NK-92 (cell line): ENCODE measurements around the gene PRODH2.
"Not testable (repeated sequence)": the region's sequence is repeated elsewhere in the genome, so short reads cannot be mapped to it uniquely, and the experiment has no call there.

Experiments
- DNase-seq: peaks from one replicate; lab custom pipeline; 2025; ENCODE audit not compliant: unreplicated experiment; lab: John Stamatoyannopoulos, UW

The PRODH2 gene

DNA sequence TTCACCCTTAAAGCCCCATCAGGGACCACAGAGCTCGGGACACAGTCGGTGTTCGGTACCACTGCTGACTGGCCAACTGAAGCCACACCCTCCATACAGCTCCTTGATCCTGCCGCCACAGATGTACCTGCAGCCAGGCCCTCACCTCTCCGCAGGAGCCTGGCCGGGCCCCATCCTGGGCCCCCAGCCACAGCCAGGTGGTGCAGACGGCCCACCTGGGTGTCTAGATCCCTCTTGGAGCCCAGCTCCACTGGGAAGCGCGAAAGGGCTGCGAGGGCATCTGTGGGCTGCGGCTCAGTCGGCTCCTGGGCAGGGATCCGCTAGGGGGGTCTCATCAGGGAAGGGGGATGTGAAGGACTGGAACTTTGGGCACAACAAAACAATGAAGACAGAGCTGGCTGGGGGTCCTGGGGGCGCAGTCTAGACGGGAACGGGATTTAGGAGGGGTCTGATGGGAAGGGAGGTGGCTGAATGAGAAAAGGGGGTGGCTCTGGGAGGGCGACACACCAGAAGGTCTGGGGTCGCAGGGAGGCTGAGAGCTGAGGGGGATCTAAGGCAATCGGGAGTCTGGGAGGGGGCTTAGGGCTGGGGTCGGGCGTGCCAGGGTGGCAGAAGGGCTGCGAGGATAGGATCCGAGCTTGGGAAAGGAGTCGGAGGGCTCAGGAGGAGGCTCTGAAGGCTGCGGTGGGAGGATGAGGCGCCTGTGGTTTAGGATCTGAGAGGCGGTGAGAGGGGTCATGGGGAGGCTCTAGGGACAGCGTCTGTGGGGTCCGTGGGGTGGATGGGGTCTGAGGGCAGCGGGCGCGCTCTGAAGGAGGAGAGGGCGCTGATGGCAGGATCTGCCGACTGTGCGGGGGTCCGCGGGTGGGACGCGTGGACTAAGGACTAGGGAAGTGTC is 15.8 kb downstream of the PRODH2 start:
- DNase-seq = no peak

DNA sequence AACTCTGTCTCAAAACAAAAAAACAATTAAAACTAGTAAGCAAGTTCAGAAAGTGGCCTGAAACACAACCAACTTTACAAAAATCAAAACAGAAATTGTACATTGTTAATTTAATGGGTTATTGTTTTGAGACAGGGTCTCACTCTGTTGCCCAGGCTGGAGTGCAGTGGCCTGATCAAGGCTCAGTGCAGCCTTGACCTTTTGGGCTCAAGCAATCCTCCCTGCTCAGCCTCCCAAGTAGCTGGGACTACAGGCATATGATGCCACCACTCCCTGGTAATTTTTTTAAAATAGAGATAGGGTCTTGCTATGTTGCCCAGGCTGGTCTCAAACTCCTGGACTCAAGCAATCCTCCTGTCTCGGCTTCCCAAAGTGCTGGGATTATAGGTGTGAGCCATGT is 17.1 kb downstream of the PRODH2 start:
- not testable (repeated sequence) for DNase-seq

DNA sequence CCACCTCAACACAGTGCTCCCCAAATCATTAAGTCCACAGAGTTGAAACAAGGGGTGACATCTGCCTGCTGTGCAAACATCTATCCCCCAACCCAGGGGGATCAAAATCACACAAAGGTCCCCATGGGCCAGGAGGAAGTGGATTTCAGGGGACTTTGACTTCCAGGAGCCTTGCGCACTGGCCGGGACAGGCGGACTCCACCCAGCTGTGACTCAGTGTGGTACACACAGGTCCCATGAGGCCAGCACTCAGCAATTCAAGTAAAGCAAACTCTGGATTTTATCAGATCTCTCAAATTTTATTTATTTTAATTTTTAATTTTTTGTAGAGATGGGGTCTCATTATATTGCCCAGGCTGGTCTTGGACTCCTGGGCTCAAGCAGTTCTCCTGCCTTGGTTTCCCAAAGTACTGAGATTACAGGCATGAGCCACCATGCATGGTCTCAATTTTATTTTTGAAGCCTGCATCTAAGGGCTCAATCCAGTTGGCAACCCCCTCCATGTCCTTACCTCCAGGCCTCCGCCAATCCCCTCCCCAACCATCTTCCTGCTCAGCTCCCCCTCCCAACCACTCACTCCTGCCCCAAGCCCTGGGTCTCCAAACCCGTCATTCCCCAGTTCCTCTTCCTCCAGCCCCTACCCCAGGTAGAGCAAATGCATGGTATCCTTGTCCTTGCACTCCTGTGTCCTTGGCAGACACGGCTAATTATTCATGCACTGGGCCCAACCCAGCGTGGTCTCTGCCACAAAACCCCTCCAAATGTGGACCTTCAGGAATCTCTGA is 19.1 kb downstream of the PRODH2 start:
- no peak for DNase-seq

DNA sequence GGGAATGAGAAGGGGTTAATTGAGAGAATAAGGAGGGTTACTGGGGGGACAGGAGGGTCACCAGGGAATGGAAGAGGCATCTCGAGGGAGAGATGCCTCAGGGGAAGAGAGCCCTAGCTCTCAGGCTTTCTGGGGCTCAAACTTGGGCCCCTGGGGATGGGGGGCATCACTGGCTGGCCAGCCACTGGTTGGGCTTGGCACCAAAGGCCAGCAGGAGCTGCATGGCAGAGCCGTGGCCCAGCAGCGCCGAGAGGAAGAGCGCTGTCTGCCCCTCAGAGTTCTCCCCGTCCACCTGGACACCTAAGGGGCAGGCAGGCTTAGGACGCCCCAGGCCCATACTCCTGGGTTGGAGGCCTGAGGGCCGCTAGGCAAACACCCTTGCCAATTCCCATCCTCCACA is 19.8 kb downstream of the PRODH2 start:
- no peak for DNase-seq

DNA sequence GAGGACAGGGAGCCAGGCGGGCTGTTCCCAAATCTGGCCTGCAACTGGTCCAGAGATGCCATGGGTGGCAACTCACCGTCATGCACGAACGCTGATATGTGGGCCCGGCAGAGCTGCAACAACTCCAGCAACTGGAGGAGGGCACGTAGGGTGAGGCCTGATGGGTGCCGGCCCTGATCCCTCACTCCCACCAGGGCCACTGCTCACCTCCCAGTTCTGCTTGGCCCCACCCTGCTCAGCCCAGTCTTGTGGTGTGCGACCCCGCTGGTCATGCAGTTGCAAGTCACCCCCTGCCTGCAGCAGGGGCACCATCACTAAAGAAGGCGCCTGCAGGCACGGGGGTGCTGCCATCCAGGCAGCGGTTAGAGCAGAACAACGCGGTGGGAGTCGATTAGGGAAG is 20.3 kb downstream of the PRODH2 start:
- DNase-seq = no peak

DNA sequence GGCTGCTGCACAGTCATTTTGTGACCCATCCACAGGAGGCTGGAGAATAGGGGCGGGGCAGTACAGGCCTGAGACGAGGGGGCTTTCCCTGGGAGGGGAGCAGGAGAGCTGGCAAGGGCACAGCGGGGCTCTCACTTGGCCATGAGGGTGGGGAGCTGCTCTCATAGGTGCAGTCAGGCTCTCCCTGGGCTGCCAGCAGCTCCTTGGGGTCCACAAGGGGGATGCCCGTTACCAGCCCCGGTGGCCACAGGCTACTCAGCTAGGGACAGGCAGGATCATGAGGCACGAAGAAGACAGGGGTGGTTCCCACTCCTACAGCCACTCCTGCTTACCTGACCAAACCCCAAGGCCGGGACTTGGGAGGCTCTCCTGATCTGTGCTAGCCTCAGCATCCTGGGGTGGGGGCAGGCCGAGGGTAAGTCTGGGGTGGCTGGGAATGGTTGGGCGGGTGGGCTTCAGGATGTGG is 20.8 kb downstream of the PRODH2 start:
- DNase-seq = no peak

DNA sequence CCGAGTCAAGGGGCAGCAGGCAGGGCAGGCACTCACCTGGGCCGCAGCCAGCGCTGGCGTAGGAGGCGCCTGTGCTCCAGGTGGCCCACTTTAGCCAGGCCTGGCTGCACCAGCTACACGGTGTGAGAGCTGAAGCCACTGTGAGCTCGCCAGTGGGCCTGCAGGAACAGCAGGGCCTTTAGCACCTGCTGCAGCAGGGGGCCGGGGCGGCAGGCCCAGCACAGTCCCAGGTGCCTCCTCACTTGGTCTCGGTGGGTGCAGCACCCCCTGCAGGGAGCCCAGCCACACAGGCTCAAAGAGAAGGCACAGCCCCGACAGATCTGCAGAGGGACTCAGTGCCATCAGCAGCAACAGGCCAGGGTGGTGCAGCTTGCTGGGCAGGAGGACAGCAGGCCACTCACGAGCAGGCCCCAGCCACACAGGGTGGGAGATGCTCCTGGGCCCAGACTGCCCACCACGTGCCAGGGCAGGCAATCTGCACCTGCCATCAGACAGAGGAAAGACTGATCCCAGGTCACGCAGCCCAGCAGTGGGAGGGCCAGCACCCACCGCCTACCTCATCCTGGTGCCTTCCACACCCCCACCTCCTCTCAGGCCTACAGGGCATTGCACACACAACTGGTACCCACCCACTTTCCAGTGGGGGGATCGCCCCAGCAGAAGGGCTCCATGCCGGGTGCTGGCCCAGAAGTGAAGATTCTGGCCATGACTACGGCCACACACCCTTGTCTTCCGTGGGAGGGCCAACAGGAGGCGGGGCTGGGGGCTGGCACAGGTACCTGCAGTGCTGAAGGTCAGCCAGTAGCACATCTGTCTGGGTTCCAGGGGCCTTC is 21.4 kb downstream of the PRODH2 start:
- no peak for DNase-seq

DNA sequence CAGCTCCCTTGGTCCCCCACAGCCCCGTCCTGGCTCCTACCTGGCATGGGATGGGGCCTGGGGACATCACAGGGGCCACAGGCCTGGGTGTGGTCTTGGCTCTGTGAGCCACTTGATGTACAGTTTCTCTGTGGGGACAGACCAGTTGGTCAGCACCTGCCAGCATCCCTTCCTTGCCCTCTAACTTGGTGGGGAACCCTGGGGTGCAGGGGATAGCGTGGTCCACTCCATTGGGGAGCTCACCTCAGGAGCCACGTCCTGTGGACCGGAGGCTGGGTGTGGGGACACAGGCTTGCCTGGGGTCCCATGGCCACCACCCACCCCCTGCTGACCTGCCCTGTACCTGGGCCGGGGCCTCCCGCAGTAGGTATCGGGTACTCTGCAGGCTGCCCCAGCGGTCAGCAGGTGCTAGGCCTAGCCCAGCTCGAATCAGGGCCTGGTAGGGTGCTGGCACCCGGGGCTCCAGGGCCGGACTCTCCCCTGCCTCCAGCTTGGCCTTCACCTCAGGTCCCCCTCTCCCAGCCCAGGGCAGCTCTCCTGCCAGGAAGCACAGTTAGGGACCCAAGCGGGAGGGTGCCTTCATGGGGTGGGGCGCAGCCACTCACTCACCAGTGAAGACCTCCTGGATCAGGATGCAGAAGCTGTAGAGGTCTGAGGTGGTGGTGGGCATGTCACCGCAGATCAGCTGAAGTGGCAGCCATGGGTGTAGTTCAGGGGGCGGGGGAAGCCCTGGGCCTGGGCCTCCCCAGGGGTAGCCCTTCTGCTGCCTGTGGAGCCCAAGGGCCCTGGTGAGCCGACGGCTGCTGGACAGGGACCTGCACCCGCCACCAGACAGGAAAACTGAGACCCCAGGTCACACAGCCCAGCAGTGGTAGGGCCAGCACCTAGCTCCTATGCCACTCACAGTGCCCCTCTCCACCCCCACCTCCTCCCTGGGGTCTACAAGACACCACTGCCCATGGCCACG is 22.4 kb downstream of the PRODH2 start:
- DNase-seq = no peak

DNA sequence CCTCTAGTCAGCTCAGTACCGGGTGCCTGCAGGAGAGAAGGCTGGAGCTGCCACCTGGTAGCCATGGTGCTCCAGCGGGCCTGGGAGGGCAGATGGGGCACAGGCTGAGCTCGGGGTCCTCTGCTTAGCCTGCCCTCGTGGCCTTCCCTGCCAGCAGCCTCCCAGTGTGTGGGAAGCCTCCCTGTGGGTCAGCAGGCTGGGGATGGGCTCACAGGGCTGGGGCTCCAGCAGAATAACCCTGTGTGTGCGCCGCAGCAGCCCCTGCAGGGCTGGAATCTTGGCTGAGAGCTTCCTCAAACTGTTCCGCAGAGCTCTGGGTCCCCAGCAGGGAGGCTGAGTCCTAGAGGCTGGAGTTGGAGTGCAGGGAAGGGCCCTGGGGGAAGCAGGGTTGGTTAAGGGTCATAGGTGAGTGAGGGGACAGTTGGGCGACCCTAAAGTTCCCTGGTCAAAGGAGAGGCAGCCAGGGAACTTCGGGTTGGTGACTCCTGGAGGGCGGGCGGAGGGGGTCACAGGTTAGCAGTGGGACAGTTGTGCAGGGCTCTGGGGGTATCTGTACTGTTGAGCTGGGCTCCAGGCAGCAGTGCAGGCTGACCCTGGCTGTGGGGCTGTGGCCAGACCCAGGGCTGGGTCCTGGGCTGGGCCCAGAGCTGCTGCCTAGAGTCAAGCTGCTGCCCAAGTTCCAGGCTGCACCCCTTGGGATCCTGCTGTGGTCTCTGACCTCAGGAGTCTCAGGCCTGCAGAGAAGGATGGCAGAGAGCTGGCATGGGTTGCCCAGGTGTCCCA is 23.3 kb downstream of the PRODH2 start:
- DNase-seq = no peak

DNA sequence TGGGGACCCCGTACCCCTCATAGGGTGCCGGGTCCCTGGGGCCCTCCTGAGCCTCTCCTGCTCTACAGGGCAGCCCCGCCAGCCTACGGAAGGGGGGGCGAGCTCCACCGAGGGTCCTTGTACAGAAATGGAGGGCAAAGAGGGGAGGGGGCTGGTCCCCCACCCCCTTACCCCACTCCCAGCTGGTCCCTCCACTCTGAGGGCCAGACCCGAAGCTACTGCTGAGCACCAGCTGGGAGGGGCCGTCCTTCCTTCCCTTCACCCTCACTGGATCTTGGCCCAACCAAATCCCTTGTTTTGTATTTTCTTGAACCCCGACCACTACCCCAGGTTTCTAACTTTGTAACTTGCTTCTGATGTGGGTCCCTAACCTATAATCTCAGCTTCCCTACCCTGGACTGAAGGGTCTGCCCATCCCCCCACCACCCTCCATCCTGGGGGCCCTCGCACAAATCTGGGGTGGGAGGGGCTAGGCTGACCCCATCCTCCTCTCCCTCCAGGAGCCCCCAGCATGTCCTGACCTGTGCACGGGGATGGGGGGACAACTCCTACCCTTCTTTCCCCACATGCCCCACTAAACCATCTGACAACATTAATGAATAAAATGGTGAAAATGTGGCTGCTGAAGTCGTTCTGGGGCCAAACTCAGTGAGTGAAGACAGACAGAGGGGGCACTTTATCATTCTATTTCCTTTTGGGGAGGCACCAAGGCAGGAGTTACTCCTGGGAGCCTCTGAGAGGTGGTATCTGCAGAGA is 24.3 kb downstream of the PRODH2 start:
- DNase-seq = no peak

DNA sequence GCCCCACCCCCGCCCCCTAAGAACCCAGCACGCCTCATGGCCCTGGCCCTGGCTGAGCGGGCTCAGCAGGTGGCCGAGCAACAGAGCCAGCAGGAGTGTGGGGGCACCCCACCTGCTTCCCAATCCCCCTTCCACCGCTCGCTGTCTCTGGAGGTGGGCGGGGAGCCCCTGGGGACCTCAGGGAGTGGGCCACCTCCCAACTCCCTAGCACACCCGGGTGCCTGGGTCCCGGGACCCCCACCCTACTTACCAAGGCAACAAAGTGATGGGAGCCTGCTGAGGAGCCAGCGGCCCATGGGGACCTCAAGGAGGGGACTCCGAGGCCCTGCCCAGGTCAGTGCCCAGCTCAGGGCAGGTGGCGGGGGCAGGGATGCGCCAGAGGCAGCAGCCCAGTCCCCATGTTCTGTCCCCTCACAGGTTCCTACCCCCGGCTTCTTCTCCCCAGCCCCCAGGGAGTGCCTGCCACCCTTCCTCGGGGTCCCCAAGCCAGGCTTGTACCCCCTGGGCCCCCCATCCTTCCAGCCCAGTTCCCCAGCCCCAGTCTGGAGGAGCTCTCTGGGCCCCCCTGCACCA is 25.3 kb downstream of the PRODH2 start:
- DNase-seq = no peak

DNA sequence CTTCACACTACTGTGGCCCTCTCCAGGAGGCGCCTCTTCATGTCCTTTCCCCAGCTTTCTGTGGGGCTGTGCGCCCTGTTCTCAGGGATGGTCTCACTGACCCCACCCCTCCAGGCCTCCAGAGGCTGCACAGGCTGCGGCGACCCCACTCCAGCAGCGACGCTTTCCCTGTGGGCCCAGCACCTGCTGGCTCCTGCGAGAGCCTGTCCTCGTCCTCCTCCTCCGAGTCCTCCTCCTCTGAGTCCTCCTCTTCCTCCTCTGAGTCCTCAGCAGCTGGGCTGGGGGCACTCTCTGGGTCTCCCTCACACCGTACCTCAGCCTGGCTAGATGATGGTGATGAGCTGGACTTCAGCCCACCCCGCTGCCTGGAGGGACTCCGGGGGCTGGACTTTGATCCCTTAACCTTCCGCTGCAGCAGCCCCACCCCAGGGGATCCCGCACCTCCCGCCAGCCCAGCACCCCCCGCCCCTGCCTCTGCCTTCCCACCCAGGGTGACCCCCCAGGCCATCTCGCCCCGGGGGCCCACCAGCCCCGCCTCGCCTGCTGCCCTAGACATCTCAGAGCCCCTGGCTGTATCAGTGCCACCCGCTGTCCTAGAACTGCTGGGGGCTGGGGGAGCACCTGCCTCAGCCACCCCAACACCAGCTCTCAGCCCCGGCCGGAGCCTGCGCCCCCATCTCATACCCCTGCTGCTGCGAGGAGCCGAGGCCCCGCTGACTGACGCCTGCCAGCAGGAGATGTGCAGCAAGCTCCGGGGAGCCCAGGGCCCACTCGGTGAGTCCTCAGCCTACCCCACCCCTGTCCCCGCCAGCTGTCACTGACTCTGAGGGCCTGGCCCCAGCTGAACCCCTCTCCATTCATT is 26.1 kb downstream of the PRODH2 start:
- no peak for DNase-seq

DNA sequence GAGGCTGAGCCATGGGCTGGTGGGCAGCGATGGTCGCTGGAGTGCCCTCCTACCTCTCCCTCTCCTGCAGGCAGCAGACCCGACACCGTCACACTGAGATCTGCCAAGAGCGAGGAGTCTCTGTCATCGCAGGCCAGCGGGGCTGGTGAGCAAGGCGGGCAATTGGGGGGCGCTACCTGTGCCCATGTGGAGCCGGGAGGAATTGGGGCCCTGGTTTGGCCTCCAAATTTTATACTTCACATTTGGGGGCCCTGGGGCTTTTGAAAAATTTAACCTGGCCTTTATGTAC is 27.4 kb downstream of the PRODH2 start:
- no peak for DNase-seq

DNA sequence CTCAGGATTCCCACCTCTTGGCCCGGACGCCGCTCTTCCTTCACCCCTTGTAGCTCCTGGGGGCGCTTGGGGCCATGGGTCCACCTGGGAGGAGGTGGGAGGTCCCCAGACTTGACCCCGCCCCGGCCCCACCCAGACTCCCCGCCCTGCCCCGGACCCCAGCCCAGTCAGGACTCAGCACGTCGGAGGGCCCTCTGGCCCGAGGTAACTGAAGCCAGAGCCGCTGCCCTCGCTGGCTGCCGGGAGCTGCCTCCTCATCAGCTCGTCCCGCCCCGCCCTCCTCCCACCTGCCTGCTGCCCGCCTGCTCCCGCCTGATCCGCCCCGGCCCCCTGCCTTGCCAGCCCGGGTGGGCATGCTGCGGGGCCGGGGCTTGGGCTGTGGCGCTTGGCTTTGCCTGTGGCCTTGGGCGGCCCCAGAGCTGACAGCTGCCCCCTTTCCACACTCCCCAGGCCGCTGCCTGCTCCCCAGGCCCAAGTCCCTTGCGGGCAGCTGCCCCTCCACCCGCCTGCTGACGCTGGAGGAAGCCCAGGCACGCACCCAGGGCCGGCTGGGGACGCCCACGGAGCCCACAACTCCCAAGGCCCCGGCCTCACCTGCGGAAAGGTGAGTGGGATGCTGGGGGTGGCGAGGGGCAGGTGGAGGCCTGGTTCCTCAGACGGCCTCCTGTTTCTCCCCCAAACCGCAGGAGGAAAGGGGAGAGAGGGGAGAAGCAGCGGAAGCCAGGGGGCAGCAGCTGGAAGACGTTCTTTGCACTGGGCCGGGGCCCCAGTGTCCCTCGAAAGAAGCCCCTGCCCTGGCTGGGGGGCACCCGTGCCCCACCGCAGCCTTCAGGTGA is 27.9 kb downstream of the PRODH2 start:
- no peak for DNase-seq

DNA sequence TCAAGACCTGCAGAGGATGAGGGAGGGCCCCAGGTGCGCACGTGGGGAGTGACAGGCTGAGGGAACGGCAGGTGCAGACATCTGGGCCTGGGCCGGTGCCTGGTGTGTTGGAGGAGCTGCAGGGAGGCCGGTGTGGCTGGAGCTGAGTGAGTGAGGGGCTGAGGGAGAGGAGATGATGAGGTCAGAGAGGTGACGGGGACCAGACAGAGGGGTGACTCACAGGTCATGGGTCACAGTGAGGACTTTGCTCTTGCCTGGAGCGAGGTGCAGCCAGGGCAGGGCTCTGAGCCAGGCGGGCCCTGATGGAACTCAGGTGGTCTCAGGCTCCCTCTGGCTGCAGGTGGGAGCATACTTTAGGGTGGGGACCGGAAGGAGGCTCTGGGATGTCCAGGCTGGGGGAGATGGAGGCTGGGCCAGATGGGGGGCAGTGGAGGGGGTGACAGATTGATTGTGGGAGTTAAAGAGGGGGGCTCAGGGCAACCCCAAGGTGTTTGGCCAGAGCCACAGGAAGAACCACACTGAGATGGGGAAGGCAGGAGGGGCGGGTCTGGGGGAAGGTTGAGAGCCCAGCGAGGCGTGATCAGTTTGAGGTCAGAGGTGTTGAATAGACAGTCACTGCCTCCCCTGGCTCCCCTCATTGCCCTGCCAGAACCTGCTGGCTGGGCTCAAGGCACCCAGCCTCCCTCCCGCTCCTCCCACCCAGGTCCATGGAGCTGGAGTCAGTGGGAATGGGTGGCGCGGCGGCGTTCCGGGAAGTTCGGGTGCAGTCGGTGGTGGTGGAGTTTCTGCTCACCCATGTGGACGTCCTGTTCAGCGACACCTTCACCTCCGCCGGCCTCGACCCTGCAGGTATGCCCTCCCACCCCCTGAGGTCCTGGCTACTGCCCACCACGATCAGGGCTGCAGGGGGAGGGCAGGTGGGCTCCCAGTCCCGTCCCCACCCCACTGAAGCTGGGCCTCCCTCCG is 28.9 kb downstream of the PRODH2 start:
- no peak for DNase-seq

DNA sequence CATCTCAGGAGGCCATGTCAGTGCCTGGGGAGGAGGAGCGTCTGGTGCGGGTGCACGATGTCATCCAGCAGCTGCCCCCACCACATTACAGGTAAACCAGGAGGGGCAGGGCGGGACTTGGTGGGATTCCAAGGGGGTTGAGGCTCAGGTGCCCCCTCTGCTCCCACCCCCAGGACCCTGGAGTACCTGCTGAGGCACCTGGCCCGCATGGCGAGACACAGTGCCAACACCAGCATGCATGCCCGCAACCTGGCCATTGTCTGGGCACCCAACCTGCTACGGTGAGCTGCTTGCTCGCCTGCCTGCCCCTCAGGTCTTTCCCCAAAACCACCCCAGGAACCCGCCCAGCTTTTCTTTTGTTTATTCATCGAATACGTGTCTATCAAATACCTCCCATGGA is 30.1 kb downstream of the PRODH2 start:
- DNase-seq = no peak
